HG02759 (cell line): ENCODE measurements around the gene IL17REL.

Source experiments
- ATAC-seq: cut with Tn5 transposase; IDR thresholded peaks from one replicate; pipeline ENCODE4 v1.9.1; 2021; ENCODE audit warnings: mild to moderate bottlenecking, moderate library complexity; ENCODE audit not compliant: unreplicated experiment

Gene IL17REL

GRCh38 chr22:50012211-50013181, at the start of gene IL17REL:
IL17REL (minus strand) TSS chr22:50012765; CDS start chr22:50012646, 119 bp downstream.
- ATAC-seq = no peak

GRCh38 chr22:50061824-50062355, 49.3 kb upstream of the IL17REL start:
- no peak for ATAC-seq

GRCh38 chr22:50061141-50061823, 48.7 kb upstream of the IL17REL start:
- no peak for ATAC-seq

- ATAC-seq = no peak
Observed at GRCh38 chr22:50060441-50061140, 48.0 kb upstream of the IL17REL start.

GRCh38 chr22:50059881-50060262, 47.3 kb upstream of the IL17REL start:
- no peak for ATAC-seq

- no peak for ATAC-seq
Observed at GRCh38 chr22:50058906-50059880, 46.6 kb upstream of the IL17REL start.

- ATAC-seq = no peak
Observed at GRCh38 chr22:50058061-50058905, 45.7 kb upstream of the IL17REL start, which contains the start of gene TTLL8. TTLL8 (minus strand) TSS chr22:50058298.

- ATAC-seq = no peak
Observed at GRCh38 chr22:50057278-50058060, 44.9 kb upstream of the IL17REL start.

GRCh38 chr22:50056214-50056972, 43.8 kb upstream of the IL17REL start:
- ATAC-seq = no peak

- no peak for ATAC-seq
Observed at GRCh38 chr22:50053861-50054260, 41.3 kb upstream of the IL17REL start.

- no peak for ATAC-seq
Observed at GRCh38 chr22:50051930-50052329, 39.4 kb upstream of the IL17REL start.

GRCh38 chr22:50049299-50050195, 37.0 kb upstream of the IL17REL start:
- ATAC-seq = no peak

- ATAC-seq = no peak
Observed at GRCh38 chr22:50048836-50049235, 36.3 kb upstream of the IL17REL start.

GRCh38 chr22:50048061-50048765, 35.6 kb upstream of the IL17REL start:
- no peak for ATAC-seq

- ATAC-seq = no peak
Observed at GRCh38 chr22:50047346-50047745, 34.8 kb upstream of the IL17REL start.
